OCI-LY3 (cell line): ENCODE data around the gene PHLDA1.

ENCODE experiments used
- EZH2phosphoT487 ChIP-seq: fragments of 200-600 bp; shearing (Covaris generic); IDR thresholded peaks from 2 replicates; pipeline ENCODE4 v1.6.1; 2018; ENCODE audit warnings: antibody characterized with exemption, mixed run types, low read depth
- TF ChIP-seq, protein P1 (sequence below): fragments of 200-600, 300-600 bp; sonication (generic); IDR thresholded peaks from 2 replicates; pipeline ENCODE4 v1.5.1; 2014; ENCODE audit warnings: antibody characterized with exemption, low read length, low read depth

DNA sequence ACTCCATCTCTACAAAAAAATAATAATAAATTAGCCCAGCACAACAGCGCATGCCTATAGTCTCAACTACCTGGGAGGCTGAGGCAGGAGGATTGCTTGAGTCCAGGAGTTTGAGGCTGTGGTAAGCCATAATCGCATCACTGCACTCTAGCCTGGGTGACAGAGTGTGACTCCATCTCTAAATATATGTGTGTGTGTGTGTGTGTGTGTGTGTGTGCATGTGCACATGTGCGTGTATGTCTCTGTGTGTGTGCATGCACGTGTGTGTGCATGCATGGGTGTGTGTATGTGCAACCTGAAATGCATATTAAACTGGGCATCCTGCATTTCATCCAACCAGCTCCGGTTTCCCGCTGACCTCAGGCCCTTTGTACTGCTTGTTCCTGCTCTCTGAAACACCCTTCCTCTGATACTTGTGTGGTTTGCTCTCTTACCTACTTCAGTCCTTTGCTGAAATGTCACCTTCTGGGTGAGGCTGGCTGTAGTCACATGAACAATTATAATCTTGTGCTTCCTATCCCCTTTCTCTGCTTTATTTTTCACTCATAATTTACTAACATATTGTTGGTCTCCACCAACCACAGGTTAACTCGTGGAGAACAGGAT is 46.9 kb downstream of the PHLDA1 start:
- TF ChIP-seq, protein P1, sequence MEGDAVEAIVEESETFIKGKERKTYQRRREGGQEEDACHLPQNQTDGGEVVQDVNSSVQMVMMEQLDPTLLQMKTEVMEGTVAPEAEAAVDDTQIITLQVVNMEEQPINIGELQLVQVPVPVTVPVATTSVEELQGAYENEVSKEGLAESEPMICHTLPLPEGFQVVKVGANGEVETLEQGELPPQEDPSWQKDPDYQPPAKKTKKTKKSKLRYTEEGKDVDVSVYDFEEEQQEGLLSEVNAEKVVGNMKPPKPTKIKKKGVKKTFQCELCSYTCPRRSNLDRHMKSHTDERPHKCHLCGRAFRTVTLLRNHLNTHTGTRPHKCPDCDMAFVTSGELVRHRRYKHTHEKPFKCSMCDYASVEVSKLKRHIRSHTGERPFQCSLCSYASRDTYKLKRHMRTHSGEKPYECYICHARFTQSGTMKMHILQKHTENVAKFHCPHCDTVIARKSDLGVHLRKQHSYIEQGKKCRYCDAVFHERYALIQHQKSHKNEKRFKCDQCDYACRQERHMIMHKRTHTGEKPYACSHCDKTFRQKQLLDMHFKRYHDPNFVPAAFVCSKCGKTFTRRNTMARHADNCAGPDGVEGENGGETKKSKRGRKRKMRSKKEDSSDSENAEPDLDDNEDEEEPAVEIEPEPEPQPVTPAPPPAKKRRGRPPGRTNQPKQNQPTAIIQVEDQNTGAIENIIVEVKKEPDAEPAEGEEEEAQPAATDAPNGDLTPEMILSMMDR = no peak
- TF ChIP-seq EZH2phosphoT487 = no peak
